D721Med (cell line): ENCODE measurements around the gene RAD51AP1.
A peak's percentile ranks its signal among the peaks of the same experiment; 100 is the strongest.

ENCODE experiments used
- DNase-seq: peaks from one replicate; pipeline ENCODE4 v3.0.0; 2011; ENCODE audit warnings: low spot score; ENCODE audit not compliant: insufficient read length
- FAIRE-seq: peaks from 2 replicates; lab custom pipeline; 2011; peaks lifted over from hg19 to GRCh38; lab: Jason Lieb, UNC
- TF ChIP-seq, protein P1 (sequence below): IDR thresholded peaks from 2 replicates; pipeline ENCODE4 v1.5.1; 2012; ENCODE audit warnings: mild to moderate bottlenecking, control low read depth; ENCODE audit not compliant: insufficient read depth; ENCODE audit errors: missing control alignments

RAD51AP1 gene

DNA sequence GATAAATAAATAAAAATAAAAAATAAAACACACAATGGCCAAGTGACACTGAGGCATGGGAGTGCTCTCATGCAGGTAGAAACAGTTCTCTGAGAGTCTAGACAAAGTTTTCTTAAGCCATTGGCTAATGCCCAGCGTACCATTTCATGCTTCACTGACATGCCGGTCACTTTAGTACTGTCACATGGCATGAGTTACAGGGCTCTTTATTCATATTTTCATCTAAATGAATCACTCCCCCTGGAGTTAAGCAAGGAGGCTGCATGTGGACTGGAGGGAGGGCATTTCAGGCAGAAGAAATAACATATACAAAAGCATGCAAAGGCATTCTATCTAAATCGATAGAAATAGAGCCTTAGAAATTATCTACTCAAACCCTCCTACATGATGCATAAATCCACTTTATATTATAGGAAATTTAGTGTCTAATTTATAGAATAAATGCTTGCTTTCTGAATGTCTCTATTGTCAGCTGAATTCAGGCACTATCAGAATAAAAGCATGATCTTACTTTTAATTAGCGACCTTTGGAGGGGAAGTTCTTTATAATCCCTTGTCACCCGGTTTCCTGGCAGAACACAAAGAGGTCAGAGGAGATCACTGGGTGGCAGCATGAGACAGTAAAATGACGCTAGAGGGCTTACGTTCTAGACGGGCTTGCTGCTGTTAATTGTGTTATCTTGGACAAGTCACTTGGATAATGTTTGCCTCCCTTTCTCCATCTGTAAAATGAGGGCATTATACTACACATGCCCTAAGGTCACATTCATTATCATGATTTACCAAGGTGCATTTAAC is 40.8 kb downstream of the RAD51AP1 start:
- peak; percentile 11 for FAIRE-seq
- DNase-seq, result no peak
- TF ChIP-seq, protein P1, sequence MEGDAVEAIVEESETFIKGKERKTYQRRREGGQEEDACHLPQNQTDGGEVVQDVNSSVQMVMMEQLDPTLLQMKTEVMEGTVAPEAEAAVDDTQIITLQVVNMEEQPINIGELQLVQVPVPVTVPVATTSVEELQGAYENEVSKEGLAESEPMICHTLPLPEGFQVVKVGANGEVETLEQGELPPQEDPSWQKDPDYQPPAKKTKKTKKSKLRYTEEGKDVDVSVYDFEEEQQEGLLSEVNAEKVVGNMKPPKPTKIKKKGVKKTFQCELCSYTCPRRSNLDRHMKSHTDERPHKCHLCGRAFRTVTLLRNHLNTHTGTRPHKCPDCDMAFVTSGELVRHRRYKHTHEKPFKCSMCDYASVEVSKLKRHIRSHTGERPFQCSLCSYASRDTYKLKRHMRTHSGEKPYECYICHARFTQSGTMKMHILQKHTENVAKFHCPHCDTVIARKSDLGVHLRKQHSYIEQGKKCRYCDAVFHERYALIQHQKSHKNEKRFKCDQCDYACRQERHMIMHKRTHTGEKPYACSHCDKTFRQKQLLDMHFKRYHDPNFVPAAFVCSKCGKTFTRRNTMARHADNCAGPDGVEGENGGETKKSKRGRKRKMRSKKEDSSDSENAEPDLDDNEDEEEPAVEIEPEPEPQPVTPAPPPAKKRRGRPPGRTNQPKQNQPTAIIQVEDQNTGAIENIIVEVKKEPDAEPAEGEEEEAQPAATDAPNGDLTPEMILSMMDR, result peak; percentile 73

GRCh38 chr12:4580281-4580688 is 41.6 kb downstream of the RAD51AP1 start:
- no peak for FAIRE-seq
- TF ChIP-seq, protein P1, result no peak
- DNase-seq, result no peak

GRCh38 chr12:4584281-4584680 is 45.6 kb downstream of the RAD51AP1 start:
- TF ChIP-seq, protein P1, result no peak
- FAIRE-seq (no peak), DNase-seq (no peak)

GRCh38 chr12:4584896-4585295 is 46.2 kb downstream of the RAD51AP1 start:
- TF ChIP-seq, protein P1, result no peak
- DNase-seq (no peak), FAIRE-seq (no peak)

- no peak for FAIRE-seq
These were observed 47.8 kb downstream of the RAD51AP1 start for GRCh38 chr12:4586500-4586899.

DNA sequence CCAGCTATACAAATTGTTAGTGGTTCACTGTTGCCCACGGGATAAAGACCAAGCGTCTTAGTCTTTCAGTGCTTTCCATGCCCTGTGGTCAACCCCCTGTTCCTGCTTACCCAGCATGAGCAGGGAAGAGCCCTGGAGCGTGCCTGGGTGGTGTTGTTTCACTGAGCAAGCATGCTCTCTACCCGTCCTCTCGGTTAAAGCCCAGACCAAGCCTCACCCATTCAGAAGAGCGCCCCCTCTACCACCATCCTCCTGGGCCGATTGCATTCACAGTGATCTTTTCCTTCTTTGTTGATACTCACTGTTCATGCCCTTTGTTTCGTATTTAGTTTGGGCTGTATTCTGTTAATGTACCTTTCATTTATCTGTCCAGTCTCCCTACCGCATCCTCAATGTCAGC is 48.4 kb downstream of the RAD51AP1 start:
- FAIRE-seq, result no peak
- DNase-seq, result no peak
- TF ChIP-seq, protein P1, result no peak

More at GRCh38 chr12:4586500-4586899, 47.8 kb downstream of the RAD51AP1 start:
- no peak for DNase-seq
- TF ChIP-seq, protein P1, result no peak

DNA sequence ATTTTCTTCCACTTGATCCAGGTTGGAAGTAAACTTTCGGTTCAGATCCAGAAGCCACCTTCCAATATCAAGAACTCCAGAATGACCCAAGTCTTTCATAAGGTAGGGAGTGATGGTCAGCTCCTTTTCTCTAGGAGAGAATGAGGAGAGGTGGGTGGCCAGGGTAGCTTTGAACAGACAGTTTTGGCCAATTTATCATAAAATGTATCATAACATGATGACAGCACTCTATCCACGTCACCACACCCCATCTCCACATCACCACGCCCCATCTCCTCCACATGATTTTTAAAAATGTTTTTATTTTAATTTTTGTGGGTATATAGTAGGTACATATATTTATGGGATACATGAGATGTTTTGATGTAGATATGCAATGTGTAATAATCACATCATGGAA is 50.2 kb downstream of the RAD51AP1 start:
- DNase-seq (no peak), FAIRE-seq (no peak)
- TF ChIP-seq, protein P1, result no peak
